ENCODE results near the gene SORCS2.

Gene SORCS2

DNA sequence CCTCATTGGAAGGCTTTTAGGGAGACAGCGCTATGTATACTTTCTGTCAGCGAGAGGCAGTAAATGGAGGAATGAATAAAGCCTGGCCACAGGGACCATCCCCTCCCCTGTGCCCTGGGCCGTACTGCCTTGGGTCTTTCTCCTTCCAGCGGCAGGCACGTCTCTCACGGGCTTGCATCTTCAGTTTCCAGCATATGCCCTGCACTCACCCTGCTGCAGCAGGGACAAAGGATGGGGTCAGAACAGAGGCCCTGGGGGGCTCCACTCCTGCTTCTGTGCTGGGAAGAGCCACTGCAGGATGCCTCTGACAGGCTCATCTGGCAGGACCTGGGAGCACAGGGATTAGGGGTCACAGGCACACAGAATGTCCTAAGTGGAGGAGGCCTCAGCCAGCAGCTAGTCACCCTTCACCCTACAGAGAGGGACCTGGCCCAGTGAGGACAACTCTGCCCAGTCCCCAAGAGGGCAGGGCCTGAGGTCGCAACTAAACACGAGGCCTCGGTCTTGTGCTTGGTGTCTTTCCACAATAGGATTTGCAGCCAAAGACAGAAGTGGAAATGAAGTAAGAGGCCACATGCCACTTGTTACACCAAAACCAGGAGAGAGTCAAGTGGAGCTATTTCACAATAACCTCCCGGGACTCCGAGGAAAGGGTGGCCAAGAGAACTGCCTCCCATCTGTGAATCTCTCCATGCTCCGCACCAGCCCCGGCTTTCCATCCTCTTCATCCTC lies 596.5 kb downstream of the SORCS2 start:
- CTCF ChIA-PET, result interaction anchor here (8.3 kb wide), 1 partner anchor 14 kb away, joined by 105 read pairs; no protein-coding TSS in a partner anchor

DNA sequence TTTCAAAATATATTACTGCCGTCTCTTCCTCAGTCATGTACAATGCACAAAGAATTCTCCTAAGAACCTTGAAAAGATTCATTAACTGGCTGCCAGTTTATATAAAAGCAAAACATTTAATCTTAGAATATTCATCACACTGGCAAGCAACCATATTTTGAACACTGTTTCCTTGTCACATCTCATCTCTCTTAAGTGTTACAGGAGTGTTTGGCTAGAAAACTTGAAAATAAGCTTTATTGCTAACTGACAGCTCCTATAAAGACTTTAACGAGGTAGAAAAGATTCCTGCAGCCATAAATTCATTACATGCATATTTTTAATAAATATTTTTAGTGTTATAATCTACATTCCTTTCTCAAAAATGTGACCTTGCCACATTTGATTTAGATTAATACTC lies 597.7 kb downstream of the SORCS2 start:
- no peak for DNase-seq (ENCODE audit: low read depth, low spot score)
- no peak overlapping the region for H3K4me3 ChIP-seq (ENCODE audit: low read depth, low read length)
- POLR2A ChIA-PET, result no interaction called here
- TF ChIP-seq CTCF (IDR thresholded peaks at IDR 0.05; ENCODE audit: insufficient read depth, low read length, missing control alignments), result no peak
- CTCF ChIA-PET, result interaction anchor here (1.2 to 8.3 kb wide), 3 partner anchors 13 to 198 kb away, joined by 3 to 105 read pairs (median 6); no protein-coding TSS in a partner anchor

More for the DNA sequence above, 596.5 kb downstream of the SORCS2 start:
- DNase-seq (ENCODE audit: low read depth, low spot score), result no peak
- POLR2A ChIA-PET, result no interaction called here
- no peak overlapping the region for H3K4me3 ChIP-seq (ENCODE audit: low read depth, low read length)
- no peak for TF ChIP-seq CTCF (IDR thresholded peaks at IDR 0.05; ENCODE audit: insufficient read depth, low read length, missing control alignments)

- no peak for DNase-seq (ENCODE audit: low read depth, low spot score)
- H3K4me3 ChIP-seq (ENCODE audit: low read depth, low read length), result no peak overlapping the region
- ChIA-PET POLR2A (no interaction called here), CTCF (interaction anchor here (1.2 to 8.3 kb wide), 4 partner anchors 10 to 197 kb away, joined by 3 to 105 read pairs (median 4); no protein-coding TSS in a partner anchor)
- no peak for TF ChIP-seq CTCF (IDR thresholded peaks at IDR 0.05; ENCODE audit: insufficient read depth, low read length, missing control alignments)
Measured at GRCh38 chr4:7790999-7791398, 598.7 kb downstream of the SORCS2 start.
